K562 (cell line): ENCODE results near the gene PSD2. TPM values are rescaled to one million over a fixed set of nuclear protein-coding genes. Genes with fewer than 3 reads are reported as not detected.

Experiments used
- ATAC-seq: fragments of 200-7000 bp; cut with Tn5 transposase; 3 replicates; pipeline ENCODE4 v1.9.1; 2020; ENCODE audit warnings: moderate library complexity
- BruUV-seq: library from RNA; stranded (reverse); fragments of 400-500 nt; replicated peaks from 2 replicates; lab custom pipeline; 2021; lab: Mats Ljungman, UMichigan
- CTCF ChIA-PET: fragments of 300-600 bp; formaldehyde crosslinking; extraction: SDS; loops from one replicate; lab custom pipeline; 2021; ENCODE audit warnings: low intra/inter-chr PET ratio; lab: Yijun Ruan, JAX
- POLR2A ChIA-PET: fragments of 300-600, 350-650 bp; sonication (Branson Sonifier 250); formaldehyde crosslinking; extraction: SDS; loops from one replicate; lab custom pipeline; 2021; ENCODE audit warnings: antibody characterized with exemption, inconsistent platforms; lab: Yijun Ruan, JAX
- DNase-seq, 4 experiments: peaks; one replicate each; pipeline versions ENCODE4 v3.0.0 to v3.0.0-alpha.2; 2011 to 2018; ENCODE audit warnings: low spot score in 3 of 4, mixed read lengths in 3 of 4; ENCODE audit errors: extremely low read depth in 1 of 4
- FAIRE-seq: peaks from 2 replicates; lab custom pipeline; 2011; peaks lifted over from hg19 to GRCh38; lab: Jason Lieb, UNC
- H2AFZ ChIP-seq: 2 replicates; pipeline ENCODE4 v1.6.0; 2011; ENCODE audit warnings: low read depth, low read length, control low read depth, inconsistent platforms
- H3K27ac ChIP-seq: fragments of 200-600 bp; 3 replicates; pipeline ENCODE4 v1.8.0; 2011; ENCODE audit warnings: low read depth, mild to moderate bottlenecking, control low read depth, inconsistent platforms, low read length, moderate library complexity, mixed read lengths; ENCODE audit errors: extremely low read depth
- H3K27me3 ChIP-seq, 2 experiments: fragments of 300-600 bp in 1 of 2; 2 replicates in 1 of 2; 3 replicates in 1 of 2; pipeline versions ENCODE4 v1.6.0 to v1.8.0; 2011; ENCODE audit warnings: inconsistent platforms in 2 of 2, low read length in 2 of 2, mild to moderate bottlenecking in 1 of 2, mixed read lengths in 1 of 2, moderate library complexity in 1 of 2; ENCODE audit not compliant: control insufficient read depth in 2 of 2, insufficient read depth in 2 of 2
- H3K36me3 ChIP-seq: fragments of 300-600 bp; 3 replicates; pipeline ENCODE4 v1.8.0; 2011; ENCODE audit warnings: mild to moderate bottlenecking, low read length, inconsistent platforms; ENCODE audit not compliant: control insufficient read depth, insufficient read depth
- H3K4me1 ChIP-seq, 2 experiments: fragments of 200-600 bp in 1 of 2; replicated peaks in 1 of 2; 2 replicates in 1 of 2; 3 replicates in 1 of 2; pipeline versions ENCODE4 v1.5.1 to v1.8.0; 2011; ENCODE audit warnings: inconsistent platforms in 2 of 2, low read length in 2 of 2, mild to moderate bottlenecking in 1 of 2, mixed read lengths in 1 of 2, moderate library complexity in 1 of 2; ENCODE audit not compliant: control insufficient read depth in 2 of 2, insufficient read depth in 2 of 2
- H3K4me2 ChIP-seq: 2 replicates; pipeline ENCODE4 v1.6.1; 2011; ENCODE audit warnings: low read length, control low read depth, inconsistent platforms, mixed read lengths; ENCODE audit not compliant: insufficient read depth
- H3K4me3 ChIP-seq: fragments of 200-600 bp; sonication (generic), shearing (Covaris generic); 2 replicates; pipeline ENCODE4 v1.5.1; 2016; ENCODE audit warnings: control low read depth, inconsistent platforms
- H3K79me2 ChIP-seq: fragments of 200-600 bp; 3 replicates; pipeline ENCODE4 v1.8.0; 2011; ENCODE audit warnings: low read length, inconsistent platforms; ENCODE audit not compliant: control insufficient read depth, insufficient read depth
- H3K9ac ChIP-seq, 2 experiments: 2 replicates each; pipeline versions ENCODE4 v1.6.0 to v1.6.1; 2011; ENCODE audit warnings: low read depth in 2 of 2, low read length in 2 of 2, control low read depth in 1 of 2, inconsistent platforms in 1 of 2, mild to moderate bottlenecking in 1 of 2, mixed read lengths in 1 of 2; ENCODE audit not compliant: insufficient read depth in 1 of 2
- H3K9me1 ChIP-seq: one replicate; pipeline ENCODE4 v1.6.0; 2011; ENCODE audit warnings: inconsistent platforms, mild to moderate bottlenecking, low read length, moderate library complexity; ENCODE audit not compliant: control insufficient read depth, insufficient read depth
- H3K9me3 ChIP-seq: replicated peaks from 2 replicates; pipeline ENCODE4 v1.5.1; 2011; ENCODE audit warnings: low read depth, low read length, inconsistent platforms; ENCODE audit not compliant: control insufficient read depth, insufficient read depth
- H4K20me1 ChIP-seq: replicated peaks from 2 replicates; pipeline ENCODE4 v1.6.1; 2011; ENCODE audit warnings: low read length, inconsistent platforms, mixed read lengths; ENCODE audit not compliant: control insufficient read depth, insufficient read depth
- BCLAF1 ChIP-seq, 2 experiments: fragments of 450-650 bp in 1 of 2; IDR thresholded peaks; 2 replicates each; pipeline ENCODE4 v1.6.1; 2011 to 2017; ENCODE audit warnings: low read depth in 2 of 2, antibody characterized with exemption in 1 of 2, borderline replicate concordance in 1 of 2, low read length in 1 of 2, mild to moderate bottlenecking in 1 of 2, mixed read lengths in 1 of 2; ENCODE audit not compliant: control insufficient read depth in 1 of 2
- E2F3 ChIP-seq: fragments of 250-450 bp; sonication (Bioruptor Pico); IDR thresholded peaks from 2 replicates; pipeline ENCODE4 v1.4.0; 2020; ENCODE audit warnings: mild to moderate bottlenecking
- E2F5 ChIP-seq: sonication (generic); formaldehyde crosslinking; IDR thresholded peaks from 2 replicates; pipeline ENCODE4 v1.8.0; 2022; ENCODE audit warnings: mild to moderate bottlenecking, missing genetic modification reagents
- WGBS: fragments of 100-300 bp; shearing (Covaris generic); methylation state at CpG from one replicate; pipeline ENCODE4 v1.1.6; 2016; ENCODE audit warnings: low coverage, mixed read lengths; ENCODE audit not compliant: insufficient coverage; ENCODE audit errors: missing lambda C conversion rate; 5-methylcytosine and 5-hydroxymethylcytosine counted together
- in situ Hi-C: fragments of 300-500 bp; cut with MboI; formaldehyde crosslinking; loops from 4 replicates; pipeline ENCODE4 v1.15.0; 2018; ENCODE audit warnings: inconsistent platforms, mixed read lengths
- intact Hi-C: fragments of 100-400 bp; cut with micrococcal nuclease; formaldehyde crosslinking; loops from 2 replicates; pipeline ENCODE4 v1.14.2; 2022
- polyA plus RNA-seq, 8 experiments: library from polyadenylated mRNA; depleted of rRNA in 4 of 8; stranded (reverse) in 5 of 8; unstranded in 3 of 8; fragments of >200 nt; fragmentation: Nextera tagmentation in 2 of 8; fragmentation: Illumina TruSeq in 1 of 8; extraction: Ambion mirVana in 2 of 8; extraction: Trizol in 1 of 8; gene quantifications; 2 replicates each; pipeline versions ENCODE4 v1.2.1 to v1.2.3, GENCODE V29; 2011 to 2014; ENCODE audit warnings: inconsistent platforms in 1 of 8, missing spikeins in 1 of 8
- total RNA-seq, 7 experiments: library from RNA; depleted of rRNA in 6 of 7; stranded (reverse); fragments of >200 nt in 6 of 7; fragmentation: Illumina TruSeq in 2 of 7; extraction: Trizol in 2 of 7; gene quantifications; 2 replicates each; pipeline versions ENCODE4 v1.2.1 to v1.2.3, GENCODE V29; 2011 to 2021; ENCODE audit warnings: low replicate concordance in 1 of 7

Gene PSD2
- total and polyA plus RNA-seq, 9 of the 15 experiments (the other 6 are each of a cell fraction or from before 2014, with no cell fraction given): 0.01 to 0.09 (median 0.04) TPM; not detected in 4

- DNase-seq (no peak), FAIRE-seq (no peak), ATAC-seq (no peak)
- no peak overlapping the region for H3K4me3 ChIP-seq
- TF ChIP-seq BCLAF1 (IDR thresholded peaks at IDR 0.05; ENCODE audit: borderline replicate concordance in 1 of 2, control insufficient read depth in 1 of 2, low read depth in 2 of 2, low read length in 1 of 2) (no peak), E2F3 (CRISPR knock-in tag) (no peak), E2F5 (CRISPR knock-in tag) (no peak)
- no TSS peak for BruUV-seq
- H3K9me1 ChIP-seq: no peaks in the 10 kb centered on the region
- H3K36me3 ChIP-seq: no peaks in the 10 kb centered on the region
- H3K79me2 ChIP-seq: no peaks in the 10 kb centered on the region
- no peak overlapping the region for H3K9ac ChIP-seq
- H4K20me1 ChIP-seq: 0 out of 2 replicates have a peak, but pooled peaks cover 2% of the 10 kb centered on the region
- ChIA-PET POLR2A (no interaction called here), CTCF (interaction anchor here (1.0 kb wide), 1 partner anchor 101 kb away, joined by 4 read pairs; no protein-coding TSS in a partner anchor)
- WGBS: 0% methylated on average over 2 of the region's 2 CpGs
- H3K4me1 ChIP-seq: no peaks in the 10 kb centered on the region
- intact Hi-C loops (no loop called here), in situ Hi-C loops (no loop called here)
- no peak overlapping the region for H3K27ac ChIP-seq
- H3K9me3 ChIP-seq: no peaks in the 10 kb centered on the region
- no peak overlapping the region for H3K4me2 ChIP-seq
- H2AFZ ChIP-seq: no peak overlapping the region
- peaks cover 3 to 20% of the 10 kb centered on the region in 2 experiments; a peak in 3 of 5 replicates for H3K27me3 ChIP-seq
These were observed 71.5 kb downstream of the PSD2 start for GRCh38 chr5:139867109-139867508.
